NCI-H1930 (cell line): Measurements from ENCODE around the gene JUN.

Experiments used
- DNase-seq, 2 experiments: peaks; one replicate each; lab custom pipeline; 2025; lab: John Stamatoyannopoulos, UW

Gene JUN

GRCh38 chr1:58783993-58784757 is at the start of gene JUN:
JUN (minus strand) TSS chr1:58784047; CDS start chr1:58783070, 977 bp downstream.
- peak; percentile 96 to 97 for DNase-seq

GRCh38 chr1:58833166-58833565 is 49.3 kb upstream of the JUN start:
- no peak for DNase-seq

DNA sequence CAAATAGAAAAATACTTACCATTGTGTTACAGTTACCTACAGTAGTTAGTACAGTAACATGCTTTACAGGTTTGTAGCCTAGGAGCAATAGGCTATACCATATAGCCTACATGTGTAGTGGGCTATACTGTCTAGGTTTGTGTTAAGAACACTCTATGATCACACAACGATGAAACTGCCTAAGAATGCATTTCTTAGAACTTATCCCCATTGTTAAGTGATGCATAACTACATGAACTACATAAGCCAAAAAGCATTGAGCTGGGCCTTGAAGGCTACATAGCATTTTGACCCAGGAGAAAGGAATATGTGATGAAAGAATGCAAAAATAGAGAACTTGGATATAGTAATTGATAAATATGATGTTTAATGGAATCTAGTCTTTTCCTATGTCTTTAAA is 46.4 kb upstream of the JUN start:
- DNase-seq, result no peak

DNA sequence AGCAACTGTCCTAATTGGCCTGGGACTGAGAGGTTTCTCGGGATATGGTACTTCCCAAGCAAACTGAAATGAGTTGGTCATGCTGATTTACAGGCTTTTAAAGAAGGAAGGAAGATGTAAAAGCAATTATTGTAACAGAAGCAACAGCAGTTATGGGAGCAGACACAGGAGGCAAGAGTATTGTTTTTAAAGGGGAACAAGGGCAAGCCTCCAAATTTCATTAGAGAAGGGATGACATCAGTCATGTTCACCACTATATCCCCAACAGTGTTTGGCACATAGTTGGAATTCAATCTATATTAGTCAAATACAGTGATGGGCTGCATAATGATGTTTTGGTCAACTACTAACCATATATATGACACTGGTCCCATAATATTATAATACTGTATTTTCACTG is 46.0 kb upstream of the JUN start:
- no peak for DNase-seq

GRCh38 chr1:58827298-58827697 is 43.5 kb upstream of the JUN start:
- no peak for DNase-seq

- no peak for DNase-seq
Measured at GRCh38 chr1:58824753-58825389, 41.0 kb upstream of the JUN start.

- no peak for DNase-seq
Measured at GRCh38 chr1:58823481-58824010, 39.7 kb upstream of the JUN start.

- DNase-seq, result no peak
Measured at GRCh38 chr1:58821309-58821708, 37.5 kb upstream of the JUN start.

GRCh38 chr1:58818976-58819375 is 35.1 kb upstream of the JUN start:
- DNase-seq, result no peak

DNA sequence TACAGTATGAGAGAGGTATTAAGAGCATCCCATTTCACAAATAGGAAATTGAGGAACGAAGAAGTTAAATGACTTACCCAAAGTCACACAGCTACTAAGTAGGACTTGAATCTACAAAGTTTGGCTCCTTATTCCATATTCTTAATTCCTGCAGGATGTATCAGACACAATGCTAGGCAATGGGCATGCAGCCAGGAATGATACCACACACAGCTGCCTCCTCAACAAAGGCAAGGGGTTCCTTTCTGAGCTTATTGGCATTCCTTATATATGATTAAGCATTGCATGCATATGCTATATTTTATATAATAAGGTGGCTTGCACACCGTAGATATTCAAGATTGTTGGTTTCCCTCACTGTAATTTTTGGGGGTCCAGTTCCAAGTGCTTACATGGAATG is 34.2 kb upstream of the JUN start:
- no peak for DNase-seq

GRCh38 chr1:58816747-58817221 is 32.9 kb upstream of the JUN start:
- DNase-seq, result no peak

DNA sequence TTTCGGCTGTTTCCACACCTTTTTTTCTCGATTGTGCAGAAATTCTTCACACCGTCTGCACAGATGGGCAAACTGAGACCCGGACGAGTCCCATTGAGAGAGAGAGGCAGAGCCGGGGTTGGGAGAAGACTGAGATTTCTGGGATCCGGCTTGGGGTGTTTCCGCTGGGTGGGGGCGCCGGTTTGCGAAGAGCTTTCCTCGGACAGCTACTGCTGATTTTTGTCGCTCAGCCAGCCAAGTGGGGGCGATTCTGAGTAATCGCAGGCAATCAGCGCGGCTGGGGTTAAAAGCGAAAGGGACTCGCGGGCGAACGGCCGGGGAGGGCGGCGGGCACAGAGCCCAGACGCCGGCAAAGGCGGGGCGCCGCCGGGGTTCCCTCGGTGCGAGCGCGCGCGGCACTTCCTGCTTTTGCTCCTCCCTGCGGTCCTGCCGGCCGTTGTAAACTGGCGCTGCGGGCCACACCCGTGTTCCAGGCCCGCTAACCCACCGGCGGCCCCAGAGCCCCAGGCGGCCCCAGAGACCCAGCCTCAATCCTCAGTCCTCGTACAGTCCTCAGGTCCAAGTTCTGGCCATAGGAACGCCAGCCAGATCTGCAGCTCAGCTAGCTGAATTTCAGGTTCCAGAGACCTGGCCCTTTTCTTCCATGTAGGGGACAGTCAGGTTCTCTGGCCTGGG is 32.4 kb upstream of the JUN start:
- peak; percentile 42 to 55 for DNase-seq

DNA sequence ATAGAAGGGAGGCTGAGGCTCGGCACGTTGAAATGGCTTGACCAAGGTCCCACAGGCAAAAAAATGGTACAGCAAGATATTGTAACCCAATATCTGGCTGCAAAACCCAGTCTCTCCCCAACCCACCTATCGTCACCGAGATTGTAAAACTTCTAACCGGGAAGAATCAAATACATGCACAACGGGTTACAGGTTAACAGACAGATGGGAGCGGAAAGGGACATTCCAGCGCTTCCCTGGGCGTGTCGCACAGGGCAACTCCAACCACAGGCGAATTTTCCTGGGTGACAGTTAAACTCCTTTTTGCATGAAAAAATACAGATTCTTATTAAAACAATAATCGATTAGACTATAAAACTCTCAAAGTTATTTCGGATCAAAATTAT is 31.8 kb upstream of the JUN start:
- DNase-seq, result no peak

- no peak for DNase-seq
Measured at GRCh38 chr1:58815069-58815685, 31.3 kb upstream of the JUN start.

GRCh38 chr1:58814251-58815068 is 30.6 kb upstream of the JUN start:
- no peak for DNase-seq

DNA sequence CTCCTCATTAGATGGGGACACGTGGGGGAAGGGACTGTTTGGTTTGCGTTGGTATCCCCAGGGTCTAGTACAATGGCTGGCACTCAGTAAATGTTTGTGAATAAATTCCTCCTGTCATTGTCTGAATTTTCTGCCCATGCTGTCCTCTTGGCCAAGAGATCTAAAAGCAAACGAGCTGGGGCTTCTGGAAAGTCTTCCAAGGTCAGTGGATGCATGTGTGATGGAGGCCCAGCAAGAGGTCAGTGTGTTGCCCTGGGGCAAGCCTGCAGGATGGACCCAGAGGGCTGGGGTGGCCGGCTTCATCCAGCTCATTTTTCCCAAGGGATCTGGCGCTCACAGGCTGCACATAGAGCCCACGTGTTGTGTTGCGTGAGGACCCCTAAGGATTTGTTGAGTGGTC is 30.0 kb upstream of the JUN start:
- no peak for DNase-seq

DNA sequence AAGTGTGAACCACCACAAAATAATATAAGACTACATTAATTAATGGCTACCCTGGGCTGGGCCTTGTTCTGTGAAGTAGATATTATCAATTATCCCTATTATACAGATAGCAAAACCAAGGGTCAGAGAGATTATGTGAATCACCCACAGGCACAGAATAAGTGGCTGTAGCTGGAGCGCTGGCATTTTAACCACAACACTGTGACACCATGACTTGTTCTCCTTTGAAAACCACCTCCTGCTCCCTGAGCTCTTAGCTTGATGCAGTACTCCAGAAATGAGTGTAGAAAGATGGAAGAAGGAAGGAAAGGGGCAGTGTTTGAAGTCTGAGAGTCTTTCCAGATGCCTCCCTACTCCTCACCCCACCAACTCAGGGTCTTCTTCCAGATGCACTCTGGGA is 29.5 kb upstream of the JUN start:
- DNase-seq, result no peak

DNA sequence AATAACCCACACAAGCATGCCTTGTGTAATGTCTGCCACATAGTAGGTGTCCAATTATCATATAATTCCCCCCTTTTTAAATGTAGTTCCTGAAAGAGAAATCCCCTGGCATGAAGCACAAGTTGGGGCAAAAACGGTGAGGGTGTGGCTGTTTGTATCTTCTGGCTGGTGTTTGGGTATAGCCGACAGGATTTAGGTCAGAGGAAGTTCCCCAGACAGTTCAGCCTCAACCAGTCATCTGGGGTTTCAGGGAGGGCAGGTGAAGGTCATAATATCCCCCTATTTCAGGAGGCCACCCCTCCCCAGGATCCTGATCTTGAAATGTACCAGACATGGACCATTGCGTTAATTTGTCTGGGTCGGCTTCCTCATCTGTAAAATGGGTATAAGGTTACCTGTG is 29.1 kb upstream of the JUN start:
- no peak for DNase-seq

DNA sequence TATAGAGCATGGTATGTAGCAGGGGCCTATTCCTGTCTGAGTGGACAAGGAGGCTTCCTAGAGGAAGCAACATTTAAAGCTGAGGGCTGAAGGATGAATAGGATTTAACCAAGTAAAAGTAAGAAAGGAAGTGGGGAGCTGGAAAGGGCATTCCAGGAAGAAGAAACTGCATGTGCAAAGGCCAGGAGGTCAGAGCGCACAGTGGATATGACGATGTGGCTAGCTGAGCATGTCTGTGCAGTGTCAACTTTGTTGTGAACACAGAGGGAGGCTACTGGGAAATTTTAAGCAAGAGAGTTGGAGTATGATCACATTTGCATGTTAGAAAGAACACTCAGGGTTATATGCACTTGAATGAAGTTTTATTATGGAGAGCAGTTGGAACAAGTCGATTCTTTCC is 28.6 kb upstream of the JUN start:
- DNase-seq, result no peak

GRCh38 chr1:58811303-58811702 is 27.5 kb upstream of the JUN start:
- DNase-seq, result no peak

DNA sequence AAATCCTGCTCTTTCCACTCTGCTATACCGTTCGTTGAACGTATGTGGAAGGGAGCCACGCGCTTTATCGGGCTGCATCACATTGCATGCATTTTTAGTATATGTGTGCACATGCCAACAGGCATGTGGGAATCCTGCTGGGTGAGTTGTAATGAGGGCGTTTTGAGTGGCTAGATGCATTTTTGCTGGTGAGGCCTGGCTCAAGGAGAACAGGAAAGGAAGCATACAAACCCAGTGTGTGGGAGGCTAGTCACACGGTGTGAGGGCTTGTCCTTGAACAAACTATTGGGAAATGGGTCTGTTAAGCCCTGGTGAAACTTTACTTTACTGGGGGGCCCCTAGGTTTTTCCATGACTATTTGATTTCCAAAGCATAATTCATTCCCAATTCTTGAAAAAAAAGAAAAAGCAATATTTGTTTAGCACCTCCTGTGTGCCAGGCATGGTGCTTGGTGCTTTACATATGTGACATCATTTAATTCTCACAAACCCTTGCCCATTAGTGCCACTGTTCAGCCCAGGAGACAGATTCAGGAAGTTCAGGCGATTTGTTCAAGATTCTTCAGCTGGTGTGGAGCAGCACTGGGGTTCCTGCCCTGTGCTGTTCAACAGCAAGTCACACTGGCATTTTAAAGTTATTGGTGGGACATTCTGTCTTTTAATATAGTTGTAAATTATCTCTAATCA is 25.6 kb upstream of the JUN start:
- DNase-seq, result no peak
